DMS79 treated with DMSO at 0.1 percent for 48 hours (cell line): ENCODE measurements around the gene TCF12.
A peak's percentile ranks its signal among the peaks of the same experiment; 100 is the strongest.
"Not testable (repeated sequence)": the region's sequence is repeated elsewhere in the genome, so short reads cannot be mapped to it uniquely, and the experiment has no call there.

Experiments
- DNase-seq: peaks from one replicate; lab custom pipeline; 2025; lab: John Stamatoyannopoulos, UW

The TCF12 gene

GRCh38 chr15:57135800-57136199, 217.4 kb downstream of the TCF12 start:
- DNase-seq, result no peak

DNA sequence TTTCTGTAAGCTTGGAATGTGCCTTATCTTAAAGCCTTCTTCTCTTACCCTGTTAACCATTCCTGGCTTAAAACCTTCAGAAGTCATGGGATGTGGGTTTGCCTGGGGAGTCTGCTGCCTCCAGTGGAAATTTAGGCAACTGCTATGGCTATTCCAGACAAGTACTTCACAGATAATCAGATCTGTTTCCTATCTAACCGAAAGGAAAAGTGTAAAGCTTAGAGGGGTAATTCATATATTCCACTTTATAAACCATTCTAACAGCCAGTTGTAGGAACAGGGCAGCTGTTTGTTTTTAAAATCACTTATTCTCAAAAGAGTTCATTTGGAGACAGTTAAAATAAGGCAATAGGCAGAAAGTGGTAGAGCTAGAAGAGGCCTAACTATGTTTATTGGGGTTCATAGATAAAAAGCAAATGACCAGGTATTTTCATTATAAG, 219.9 kb downstream of the TCF12 start:
- no peak for DNase-seq

DNA sequence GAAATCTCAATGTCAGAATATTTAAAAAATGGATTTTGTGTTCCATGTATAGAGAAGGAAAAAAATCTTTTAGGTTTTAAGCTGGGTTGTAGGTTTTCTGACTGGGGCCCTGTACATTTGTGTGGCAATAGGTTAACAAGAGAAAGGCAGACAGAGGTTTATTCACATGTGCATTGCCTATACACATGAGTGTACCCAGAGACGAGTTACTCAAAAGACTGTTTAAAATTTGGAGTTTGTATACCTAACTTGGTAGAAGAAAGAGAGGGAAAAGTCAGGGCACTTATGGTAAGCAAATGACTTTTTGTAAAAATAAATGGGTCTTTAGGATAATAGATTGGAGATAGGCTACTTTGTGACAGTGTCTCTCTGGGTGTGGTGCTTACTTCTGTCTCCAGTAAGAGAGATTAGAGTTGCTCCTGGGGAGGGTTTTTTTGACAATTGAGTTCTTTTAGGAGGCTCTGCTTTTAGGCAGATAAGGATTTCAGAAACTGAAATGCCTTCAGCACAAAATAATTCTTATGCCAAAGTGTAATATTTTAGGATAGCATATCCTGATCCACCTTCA, 225.2 kb downstream of the TCF12 start:
- no peak for DNase-seq

GRCh38 chr15:57144448-57144847, 226.0 kb downstream of the TCF12 start:
- DNase-seq, result no peak

- peak; percentile 26 for DNase-seq
These were observed 228.2 kb downstream of the TCF12 start for GRCh38 chr15:57146506-57147201.

GRCh38 chr15:57147621-57148020, 229.2 kb downstream of the TCF12 start:
- DNase-seq, result no peak

- no peak for DNase-seq
These were observed 229.8 kb downstream of the TCF12 start for GRCh38 chr15:57148262-57148661.

- DNase-seq, result no peak
These were observed 230.8 kb downstream of the TCF12 start for GRCh38 chr15:57149196-57149595.

- DNase-seq, result no peak
These were observed 231.8 kb downstream of the TCF12 start for GRCh38 chr15:57150066-57150865.

GRCh38 chr15:57150866-57151203, 232.4 kb downstream of the TCF12 start:
- not testable (repeated sequence) for DNase-seq

DNA sequence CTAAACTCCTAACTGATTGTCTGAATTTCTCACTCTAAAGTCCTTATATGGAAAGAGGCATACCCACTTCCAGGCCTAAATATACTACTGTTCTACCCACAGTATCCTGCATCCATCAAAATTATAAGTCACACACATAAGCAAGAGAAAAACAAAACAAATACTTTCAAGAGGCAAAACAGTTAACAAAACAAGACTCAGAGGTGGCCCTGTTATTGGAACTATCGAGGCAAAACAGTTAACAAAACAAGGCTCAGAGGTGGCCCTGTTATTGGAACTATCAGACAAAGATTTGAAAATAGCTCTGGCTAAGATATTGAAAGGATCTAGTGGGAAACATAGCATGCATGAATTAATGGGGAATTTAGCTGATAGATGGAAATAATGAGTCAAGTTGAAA, 233.7 kb downstream of the TCF12 start:
- no peak for DNase-seq

GRCh38 chr15:57152666-57153539, 234.5 kb downstream of the TCF12 start:
- DNase-seq, result no peak

- DNase-seq, result no peak
These were observed 237.9 kb downstream of the TCF12 start for GRCh38 chr15:57156210-57156884.

DNA sequence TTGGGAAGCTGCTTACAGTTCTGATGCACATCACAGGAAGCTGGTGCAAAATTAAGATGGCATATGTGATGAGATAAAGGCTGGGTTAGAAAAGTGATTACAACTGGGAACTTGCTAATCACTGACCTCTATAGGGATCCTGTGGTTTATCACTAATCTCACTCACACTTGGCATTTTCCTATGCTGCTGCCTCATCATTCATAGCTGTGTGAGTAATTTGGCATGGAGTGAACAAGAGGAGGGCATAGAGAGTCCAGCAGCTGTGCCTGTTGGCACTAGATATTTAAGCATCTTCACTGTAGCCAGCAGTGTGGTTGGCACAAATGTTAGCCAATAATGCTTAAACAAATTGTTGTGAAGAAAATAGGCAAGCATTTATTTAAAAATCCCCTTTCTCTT, 240.1 kb downstream of the TCF12 start:
- DNase-seq, result peak; percentile 23

DNA sequence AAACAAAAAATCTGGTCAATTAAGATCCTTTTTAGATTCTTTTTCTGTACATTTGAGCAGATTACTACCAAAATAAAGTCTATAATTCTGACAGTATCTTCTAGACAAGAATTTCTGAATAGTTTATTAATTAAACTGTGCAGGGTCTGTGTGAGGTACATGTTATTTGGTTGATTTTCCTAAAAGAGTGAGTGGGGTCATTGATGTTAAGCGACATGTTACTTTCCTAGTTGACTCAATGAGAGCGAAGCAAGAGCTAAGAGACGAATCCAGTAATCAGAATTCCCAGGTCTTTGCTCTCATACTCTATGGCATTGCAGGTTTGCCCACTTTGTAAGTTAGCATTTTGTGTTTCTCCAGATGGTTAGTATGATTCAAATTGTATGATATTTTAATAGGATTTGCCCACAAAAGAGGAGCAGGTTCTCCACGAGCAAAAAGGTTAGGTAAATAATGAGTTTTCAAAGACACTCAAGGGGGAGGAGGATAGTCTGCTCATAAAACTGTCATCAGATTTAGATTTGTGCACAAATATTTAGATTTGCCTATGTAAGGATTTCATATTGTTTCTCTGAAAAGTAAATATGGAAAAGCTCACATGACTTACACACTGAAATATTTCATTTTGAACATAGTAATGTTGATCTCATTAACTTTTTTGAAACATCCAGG, 240.7 kb downstream of the TCF12 start:
- no peak for DNase-seq

DNA sequence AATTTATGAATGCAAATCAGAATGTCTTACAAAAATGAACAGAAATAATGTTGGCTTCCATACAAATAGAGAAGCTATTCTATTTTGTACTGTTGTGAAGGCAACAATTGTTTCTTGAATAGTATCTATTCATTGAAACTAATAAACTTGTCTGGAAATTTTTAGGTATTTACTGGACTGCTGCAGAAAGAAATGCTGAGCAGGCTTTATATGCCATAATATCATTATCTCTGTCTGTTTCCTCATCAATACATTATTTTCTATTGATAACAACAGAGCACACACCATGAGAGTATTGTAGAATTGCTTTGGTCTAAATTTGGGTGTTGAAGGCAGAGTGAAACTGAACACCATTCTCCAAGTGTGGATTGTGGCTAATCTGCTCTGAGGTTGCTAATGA, 241.3 kb downstream of the TCF12 start:
- DNase-seq, result no peak

- no peak for DNase-seq
These were observed 242.5 kb downstream of the TCF12 start for GRCh38 chr15:57160823-57161560.

- DNase-seq, result not testable (repeated sequence)
These were observed 245.8 kb downstream of the TCF12 start for GRCh38 chr15:57164251-57164650.

DNA sequence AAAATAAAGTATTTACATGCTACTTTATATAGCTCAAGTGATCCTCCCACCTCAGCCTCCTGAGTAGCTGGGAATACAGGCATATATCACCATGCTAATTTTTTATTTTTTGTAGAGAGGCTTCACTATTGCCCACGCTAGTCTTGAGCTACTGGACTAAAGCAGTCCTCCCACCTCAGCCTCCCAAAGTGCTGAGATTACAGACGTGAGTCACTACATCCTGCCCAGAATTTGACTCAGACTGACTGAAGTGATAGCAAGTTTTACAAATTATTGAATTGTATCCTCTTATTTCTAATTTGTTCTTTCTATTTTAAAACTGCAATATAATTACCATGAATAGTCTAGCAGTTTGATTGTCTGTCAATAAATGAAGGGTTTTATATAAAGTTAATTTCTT, 247.5 kb downstream of the TCF12 start:
- no peak for DNase-seq

DNA sequence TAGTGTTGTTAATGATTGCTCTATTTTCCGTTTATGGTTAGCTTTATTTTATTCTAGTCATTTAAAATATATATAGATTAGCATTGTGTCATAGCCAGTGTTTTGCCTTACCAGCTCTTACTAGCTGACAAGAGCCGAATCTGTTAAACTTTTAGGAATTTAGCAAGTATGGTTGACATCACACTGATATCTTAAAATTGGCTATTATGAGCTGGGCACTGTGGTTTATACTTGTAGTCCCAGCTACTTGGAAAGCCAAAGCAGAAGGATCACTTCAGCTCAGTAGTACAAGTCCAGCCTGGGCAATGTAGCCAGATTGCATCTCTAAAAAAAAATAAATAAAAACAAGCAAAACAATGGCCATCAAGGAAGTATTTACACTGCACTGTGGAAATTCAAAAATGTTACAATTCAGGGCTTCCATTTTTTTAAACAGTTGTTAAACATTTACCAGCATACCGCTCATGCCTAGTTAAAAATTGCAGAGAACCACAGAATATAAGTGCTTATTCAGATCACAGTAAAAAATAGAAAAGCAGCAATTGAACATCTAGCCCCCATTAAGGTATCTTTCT, 249.5 kb downstream of the TCF12 start:
- DNase-seq, result no peak
